NOMO-1 treated with DMSO at 0.1 percent for 48 hours (cell line): Measurements from ENCODE around the gene PBX1.

Source experiments
- DNase-seq: peaks from one replicate; lab custom pipeline; 2025; ENCODE audit not compliant: unreplicated experiment; lab: John Stamatoyannopoulos, UW

PBX1 gene

DNA sequence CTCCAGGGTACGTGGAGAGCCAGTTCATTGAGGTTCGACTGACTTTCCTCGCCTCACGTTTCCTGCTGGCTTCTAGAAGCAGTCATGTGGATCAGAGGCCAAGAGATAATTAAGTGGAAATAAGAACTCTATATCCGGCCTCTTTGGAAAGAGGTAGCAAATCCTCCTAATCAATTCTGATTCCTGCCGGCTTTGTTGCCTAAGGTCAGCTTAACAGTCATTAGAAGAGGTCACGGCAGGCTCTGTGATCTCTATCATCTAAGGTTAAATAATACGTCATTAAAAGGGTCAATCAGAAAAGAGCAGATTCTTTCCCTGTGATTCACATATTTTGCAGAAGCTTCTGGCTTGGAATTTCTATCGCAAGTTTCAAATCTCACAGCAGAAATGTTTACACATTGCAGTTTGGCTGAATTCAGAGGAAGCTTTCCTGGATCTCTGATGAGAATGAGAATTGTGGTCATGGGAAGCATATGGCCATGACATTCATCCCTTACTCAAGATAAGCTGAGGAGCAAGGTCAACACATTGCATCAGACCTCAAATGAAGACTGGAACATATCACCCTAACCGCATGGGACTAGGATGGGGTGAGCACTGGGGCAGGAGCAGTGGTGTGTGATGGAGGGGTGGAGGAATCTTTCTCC lies 189.4 kb downstream of the PBX1 start:
- no peak for DNase-seq

DNA sequence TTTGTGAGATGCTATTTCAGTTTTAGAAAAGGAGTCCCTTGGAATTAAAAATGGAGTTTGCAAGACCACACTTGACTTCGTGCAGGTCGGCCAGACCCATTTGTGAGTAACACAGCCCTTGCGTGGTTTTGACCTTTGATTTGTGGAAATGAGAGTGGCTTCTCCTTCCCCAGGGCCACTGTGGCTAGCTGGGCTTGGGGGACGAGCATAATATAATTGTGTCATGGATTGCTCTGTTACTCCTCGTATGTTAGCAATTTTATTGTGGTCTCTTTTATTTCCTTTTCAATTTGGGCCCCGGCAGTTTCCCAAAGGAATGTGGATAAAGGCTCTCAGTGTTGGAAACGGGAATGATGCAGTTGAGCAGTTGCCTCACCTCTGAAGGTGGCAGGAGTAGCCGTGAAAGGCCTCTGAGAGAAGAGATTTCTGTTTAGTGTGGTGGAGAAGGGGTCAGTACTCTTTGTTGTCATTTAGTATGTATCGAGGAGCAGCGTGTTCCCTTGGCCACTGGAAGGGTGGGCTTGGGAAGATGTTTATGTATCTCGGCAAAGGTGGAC lies 194.6 kb downstream of the PBX1 start:
- DNase-seq, result no peak

DNA sequence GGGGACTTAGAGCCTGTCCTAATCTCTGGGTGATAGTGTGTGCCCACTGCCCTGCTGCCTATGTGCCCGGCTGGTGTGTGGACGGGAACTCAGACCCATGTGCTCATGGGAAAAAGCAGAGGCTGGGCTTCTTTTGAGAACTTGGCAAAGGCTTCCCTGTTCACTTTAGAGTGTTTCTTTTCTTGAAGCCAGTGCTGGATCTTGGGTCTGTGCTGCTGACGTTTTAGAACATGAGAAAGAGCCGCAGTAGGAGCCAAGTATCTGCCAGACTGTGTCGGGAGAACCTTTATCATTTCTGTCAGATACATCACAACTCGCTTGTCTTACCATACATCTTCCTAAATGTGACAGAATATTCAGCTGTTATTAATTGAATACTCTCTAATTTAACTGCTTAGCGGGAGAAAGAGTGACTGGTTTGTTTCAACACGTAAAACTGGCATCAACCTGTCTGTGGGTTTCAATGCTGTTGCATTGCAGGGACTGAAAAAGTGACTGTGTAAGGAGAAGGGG lies 195.2 kb downstream of the PBX1 start:
- no peak for DNase-seq

DNA sequence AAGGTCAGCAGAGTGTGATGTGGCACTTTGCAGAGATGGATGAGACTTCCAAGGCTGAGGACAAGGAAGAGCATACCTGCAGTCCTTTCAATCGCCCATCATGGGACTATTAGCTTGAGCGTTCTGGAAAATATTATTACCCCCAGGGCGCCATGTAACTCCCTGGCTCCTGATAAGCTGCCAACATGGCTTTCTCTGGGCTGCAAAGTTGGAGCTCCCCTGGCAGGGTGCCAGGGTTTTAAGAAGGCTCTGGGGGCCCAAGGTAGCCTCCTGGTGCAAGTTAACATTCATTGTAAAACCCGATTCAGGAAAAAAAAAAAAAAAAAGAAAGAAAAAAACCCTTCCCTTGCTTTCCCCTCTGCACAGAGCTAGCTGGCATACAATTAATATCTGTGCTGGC lies 196.7 kb downstream of the PBX1 start:
- no peak for DNase-seq

DNA sequence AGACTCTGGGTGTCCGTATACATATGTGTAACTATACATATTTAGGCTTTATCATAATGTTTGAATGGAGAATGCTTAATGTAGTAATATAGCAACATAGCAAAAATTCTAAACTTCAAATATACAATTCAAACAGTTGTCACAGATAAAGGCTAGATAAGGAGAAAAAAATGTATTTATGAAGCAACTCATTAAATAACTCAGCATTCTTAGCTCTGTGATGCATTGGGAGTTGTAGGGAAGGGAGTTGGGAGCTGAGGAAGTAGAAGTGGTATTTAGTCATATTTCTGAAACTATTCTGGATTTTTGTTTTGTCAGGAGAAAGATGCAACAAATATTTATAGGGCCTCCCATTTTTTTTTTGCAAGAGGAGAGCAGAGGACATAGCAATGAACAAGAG lies 197.8 kb downstream of the PBX1 start:
- DNase-seq, result no peak

DNA sequence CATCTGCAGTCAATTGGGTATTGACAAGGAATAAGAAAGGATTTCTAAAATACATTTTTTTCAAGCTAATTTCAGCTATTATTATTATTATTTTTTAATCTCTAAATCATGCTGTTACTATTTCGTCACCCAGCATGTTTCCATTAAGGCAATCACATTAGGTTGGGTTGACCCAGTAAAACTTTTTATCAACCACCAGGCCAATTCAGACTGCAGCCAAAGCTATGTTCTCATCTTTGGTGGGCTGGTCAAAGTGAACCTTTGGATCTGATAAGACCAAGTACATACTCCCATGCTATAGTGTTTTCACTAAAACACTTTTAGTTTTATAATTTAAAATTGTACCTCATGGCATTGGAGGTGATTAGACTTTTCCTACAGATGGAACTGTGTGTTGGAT lies 198.6 kb downstream of the PBX1 start:
- no peak for DNase-seq

DNA sequence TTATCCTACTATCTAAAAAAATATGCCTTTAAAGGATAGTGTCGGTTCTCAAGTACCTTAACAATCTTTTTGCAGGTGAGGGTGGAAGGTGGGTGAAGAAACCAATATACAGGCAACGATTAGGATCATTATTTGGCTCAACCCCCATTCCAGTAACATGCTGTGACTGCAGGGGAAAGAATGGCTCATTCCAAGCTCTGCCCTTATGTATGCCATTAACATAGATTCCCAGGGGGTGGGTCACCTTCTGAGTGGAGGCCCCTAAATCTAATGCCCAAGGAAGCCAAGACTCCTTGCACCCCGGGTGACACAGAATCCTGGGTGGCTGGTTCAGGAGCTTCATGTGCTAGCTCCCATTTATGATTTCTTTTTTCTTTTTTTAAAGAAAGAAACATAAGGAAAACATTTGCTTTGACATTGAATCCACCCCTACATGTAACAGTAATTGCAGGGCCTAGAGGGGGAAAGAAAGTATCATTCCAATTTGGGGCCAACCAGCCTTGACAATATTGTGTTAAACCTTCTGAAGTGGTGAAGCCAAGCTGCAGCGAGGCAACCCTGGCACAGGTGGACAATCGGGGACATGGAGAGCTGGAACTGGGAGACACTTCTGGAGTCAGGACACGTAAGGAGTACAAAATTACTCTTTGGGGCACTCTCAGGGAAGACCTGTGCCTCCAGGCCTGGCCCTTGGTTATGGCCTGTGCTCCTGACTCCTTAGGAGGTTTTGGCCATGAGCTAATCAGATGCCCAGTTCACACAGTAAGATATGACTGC lies 200.3 kb downstream of the PBX1 start:
- DNase-seq, result no peak

DNA sequence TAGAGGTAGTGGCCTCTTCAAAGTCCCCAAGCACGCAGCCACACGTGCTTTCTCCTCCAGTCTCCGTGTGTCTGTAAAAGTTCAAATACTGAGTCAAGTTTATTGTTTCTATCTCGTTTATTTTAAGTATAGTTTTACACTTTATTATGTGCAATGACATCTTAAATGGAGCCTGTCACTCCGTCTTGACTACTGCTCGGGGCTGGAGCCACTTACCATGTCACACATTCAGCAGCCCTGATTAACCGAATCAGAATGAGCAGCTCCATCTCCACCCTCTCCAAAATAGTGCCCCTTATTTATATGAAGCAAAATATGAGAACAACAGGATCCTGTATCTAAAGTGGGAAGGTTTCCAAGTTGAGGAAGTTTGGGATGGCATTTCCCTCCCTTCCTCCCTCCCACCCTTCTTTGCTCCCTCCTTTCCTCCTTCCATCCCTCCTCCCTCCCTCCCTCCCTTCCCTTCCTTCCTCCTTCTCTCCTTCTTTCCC lies 201.0 kb downstream of the PBX1 start:
- no peak for DNase-seq

DNA sequence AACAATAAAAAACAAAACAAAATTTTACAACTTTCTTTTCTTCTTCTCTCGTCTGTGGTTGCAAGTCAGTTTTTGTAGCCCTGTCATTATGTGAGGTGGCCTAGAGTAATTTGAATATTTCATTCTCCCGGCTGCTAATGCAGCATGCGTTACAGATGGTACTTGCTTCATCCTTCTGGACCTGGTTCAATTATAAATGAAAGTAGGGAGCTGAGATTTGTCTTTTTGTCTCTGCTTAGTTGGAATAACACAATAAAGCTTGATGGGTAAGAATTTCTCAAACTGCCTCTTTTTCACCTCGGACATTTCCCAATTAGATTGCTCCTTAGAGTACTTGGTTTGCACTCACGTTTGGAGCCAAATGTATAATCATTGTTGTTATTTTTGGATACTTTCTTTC lies 201.6 kb downstream of the PBX1 start:
- DNase-seq, result no peak

DNA sequence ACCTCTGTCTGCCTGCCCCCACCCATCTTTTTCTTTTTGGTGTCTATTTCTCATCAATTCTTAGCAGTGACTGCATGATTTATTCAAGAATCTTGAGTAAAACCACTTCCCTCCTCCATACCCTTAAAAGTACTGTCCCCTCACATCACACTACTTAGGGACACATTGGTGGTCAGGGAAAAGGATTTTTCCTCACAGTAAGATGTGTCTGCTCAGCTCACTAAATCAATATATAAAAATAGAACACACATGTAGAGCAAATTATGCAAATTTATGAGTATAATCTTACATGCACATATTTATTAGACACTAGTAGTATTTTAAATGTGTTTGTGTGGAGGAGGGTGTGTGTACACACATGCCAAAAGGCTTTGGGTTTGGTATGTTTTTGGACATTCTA lies 202.0 kb downstream of the PBX1 start:
- DNase-seq, result no peak

DNA sequence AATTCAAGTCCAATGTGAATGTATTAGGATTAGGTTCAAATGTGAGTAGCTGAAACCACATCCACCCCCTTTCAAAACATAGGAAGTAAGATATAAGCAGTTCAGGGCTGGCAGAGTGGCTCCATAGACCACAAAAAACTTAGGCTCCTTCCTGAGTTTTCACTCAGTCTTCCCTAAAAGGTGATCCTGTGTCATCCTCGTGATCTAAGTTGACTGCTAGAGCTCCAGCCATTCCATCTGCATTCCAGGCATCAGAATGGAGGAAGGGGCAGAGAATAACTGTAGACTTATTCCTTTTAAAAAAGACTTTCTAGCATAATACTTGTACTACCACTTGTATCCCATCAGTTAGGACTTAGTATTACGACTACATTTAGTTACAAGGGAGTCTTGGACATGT lies 204.1 kb downstream of the PBX1 start:
- DNase-seq, result no peak

DNA sequence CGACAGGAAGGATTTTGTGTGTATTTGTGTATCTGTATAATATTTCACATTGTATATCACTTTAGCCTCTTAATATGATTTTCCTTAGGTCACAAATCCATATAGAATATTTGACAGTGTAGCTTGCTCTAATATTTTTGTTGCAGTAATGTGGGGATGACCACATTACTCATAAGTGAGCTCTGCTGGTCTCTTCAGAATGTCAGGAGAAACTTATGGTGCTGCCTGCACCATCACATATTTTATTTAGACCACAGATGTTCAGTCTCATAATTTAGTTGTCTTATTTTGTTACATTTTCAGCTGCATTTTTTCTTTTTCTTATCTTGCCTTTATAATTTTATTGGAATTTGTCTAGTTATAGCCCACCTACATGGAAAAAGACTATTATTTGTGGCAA lies 205.3 kb downstream of the PBX1 start:
- DNase-seq, result no peak

DNA sequence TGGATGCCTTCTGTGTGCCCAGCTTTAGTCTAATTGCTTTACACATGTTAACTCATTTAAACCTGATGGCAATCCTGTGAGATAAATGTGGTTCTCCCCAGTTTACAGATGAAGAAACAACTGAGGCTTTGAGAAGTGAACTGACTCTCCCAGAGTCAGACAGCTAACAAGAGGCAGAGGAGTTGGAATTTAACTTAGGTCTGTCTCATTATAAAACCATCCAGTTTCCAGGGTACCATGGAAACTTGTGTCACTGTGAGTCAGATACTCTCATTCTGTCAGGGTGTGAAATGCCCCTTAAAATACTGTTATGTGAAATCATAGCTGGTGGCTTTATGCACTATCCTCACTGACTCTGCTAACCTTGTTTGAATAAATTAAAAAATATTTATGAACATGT lies 206.6 kb downstream of the PBX1 start:
- no peak for DNase-seq

DNA sequence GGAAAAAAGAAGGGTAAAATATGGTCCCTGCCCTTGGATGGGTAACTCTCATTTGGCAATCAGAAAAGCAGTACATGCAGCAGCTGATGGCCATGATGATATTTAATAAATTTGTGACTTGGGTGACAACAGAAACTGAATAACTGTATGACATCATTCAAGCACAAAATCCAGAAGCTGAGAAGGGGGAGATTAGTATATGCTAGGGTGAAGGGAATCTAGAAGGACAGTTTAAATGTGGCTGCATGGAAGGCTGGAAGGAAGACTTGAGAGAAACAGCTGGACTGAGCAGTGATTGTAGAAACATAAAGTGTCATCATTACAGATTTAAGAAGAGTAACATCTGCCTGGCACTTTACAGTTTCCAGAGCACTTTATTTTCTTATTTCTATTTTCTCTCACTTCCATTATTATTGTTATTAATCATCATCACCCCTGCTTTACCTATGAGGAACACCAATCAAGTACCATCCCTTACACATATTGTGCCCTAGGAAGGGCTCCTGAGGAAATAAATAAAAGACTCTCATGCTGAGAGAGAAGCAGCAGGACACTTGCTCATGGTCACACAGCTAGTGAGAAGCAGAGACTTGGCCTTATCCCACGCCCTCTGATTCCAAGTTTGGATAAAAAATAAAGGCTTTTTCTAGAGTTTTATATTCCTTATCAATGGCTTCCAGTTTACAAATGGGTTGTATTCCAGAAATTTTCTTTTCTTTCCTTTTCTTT lies 207.2 kb downstream of the PBX1 start:
- no peak for DNase-seq

DNA sequence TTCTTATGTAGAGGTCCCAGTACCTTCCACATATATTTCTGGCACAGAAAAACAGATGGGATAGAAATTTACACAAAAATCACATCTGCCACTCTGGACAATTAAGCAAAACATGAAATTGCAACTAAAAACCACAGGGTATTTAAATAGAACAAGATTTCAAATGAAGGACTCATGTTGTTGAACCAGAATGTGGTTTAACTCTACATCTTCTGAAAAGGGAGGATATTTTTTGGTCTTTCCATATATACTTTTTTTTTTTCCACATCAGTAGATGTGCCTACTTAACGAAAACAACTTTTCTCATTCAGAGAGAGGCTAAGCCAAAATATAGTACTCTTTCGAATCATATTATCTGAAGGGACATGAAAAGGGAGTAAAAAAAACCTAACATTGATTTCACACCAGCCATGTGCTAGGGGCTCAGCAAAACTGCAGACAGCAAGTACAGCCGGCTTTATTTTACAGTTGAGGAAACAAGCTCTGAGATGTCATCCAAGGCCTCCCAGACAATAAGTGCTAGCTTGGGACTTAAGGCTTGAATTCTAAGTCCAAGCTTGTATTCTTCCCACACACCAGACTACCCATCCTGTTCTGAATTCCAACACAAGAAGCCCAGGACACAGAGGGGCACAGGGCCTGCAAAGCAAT lies 208.9 kb downstream of the PBX1 start:
- DNase-seq, result no peak

DNA sequence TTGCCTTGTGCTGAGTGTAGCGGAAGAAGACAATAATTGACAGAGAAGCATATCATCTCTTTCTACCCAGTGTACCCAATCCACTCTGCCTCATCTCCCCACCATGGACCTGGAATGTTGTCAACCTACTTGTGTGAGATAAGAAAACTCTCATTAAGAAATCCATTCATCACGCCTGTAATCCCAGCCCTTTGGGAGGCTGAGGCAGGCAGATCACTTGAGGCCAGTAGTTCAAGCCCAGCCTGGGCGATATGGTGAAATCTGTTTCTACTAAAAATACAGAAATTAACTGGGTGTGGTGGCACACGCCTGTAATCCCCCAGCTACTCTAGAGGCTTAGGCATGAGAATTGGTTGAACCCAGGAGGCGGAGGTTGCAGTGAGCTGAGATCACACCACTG lies 209.6 kb downstream of the PBX1 start:
- DNase-seq, result no peak

DNA sequence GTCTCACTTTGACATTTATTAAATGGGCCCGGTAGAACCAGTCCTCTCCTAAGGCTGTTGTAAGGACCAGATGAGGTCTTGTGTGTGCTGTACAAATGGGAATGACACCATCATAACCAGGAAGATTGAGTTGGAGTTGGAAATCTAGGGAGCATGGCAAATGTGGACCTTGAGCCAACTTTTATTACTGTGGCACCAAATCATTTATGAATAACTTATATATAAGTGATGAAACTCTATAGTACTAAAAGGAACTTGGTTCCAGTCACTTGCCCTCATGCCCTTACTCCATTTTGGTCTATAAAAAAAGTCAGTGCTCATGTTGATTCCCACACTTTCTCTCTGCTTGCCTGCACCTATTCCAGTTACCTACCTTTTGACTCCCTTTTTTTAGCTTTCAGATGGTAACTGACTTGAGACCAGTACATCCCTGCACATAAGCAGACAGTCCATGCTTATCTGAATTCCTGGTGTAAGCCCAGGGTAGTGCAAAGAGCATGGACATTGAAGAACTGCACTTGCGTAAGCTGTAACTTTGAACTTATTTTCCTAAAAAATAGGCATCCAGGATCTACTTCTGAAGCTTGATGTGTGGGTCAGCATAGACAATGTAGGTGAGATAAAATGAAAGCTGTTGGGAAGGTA lies 210.6 kb downstream of the PBX1 start:
- no peak for DNase-seq

DNA sequence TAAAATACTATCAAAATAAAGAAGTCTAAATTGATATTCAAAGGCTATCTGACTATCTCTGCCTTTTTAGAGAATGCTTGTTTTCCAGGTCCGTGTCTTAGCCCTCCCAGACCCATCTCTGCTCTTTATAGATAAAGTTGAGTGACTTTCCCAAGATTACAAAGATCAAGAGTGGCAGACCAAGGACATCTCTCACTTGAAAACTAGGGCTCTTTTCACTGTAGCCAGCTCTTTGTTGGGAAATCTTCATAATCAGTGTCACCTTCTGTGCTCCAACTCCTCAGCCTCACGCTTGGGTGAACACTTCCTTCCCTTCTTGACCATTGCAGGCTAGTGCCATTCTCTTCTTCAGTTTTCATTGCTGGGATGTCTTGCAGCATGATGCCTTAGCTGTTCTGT lies 211.1 kb downstream of the PBX1 start:
- DNase-seq, result no peak

DNA sequence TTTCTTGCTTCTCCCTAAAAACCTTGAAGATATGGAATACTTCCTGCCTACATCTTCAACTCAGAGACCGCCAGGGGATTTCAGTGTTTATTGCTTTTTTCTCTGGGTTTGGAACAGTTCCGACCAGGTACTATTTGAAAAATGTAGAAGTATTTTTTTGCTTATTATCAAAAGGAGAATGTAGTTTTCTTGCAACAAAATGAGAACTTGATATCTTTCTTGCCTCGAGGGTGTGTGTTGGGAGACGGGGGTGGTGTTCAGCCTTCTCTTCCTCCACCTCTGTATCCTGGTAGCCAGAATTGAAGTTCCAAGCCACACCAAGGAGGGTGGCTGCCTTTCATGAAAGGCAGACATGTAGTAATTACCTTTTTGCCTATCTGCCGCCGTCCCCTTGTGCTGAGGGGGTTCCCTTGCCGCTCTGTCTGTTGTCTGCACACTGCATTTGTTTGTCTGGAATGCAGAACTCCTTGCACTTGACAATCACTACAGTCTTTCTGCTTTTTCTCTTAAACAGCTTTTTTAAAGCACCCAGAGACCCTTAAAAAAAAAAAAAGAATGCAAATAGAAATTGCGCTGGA lies 212.1 kb downstream of the PBX1 start:
- no peak for DNase-seq
